ENCODE measurements around the gene EIF2D. TPM values are rescaled to one million over a fixed set of nuclear protein-coding genes. Genes with fewer than 3 reads are reported as not detected.

The EIF2D gene
- total and polyA plus RNA-seq, 7 donors = 21.4 to 41.8 (median 35.7) TPM

- no peaks in the 10 kb centered on the region for H3K27me3 ChIP-seq (ENCODE audit: insufficient read depth in 3 of 3, low read length in 2 of 3)
- TF ChIP-seq, protein P1, sequence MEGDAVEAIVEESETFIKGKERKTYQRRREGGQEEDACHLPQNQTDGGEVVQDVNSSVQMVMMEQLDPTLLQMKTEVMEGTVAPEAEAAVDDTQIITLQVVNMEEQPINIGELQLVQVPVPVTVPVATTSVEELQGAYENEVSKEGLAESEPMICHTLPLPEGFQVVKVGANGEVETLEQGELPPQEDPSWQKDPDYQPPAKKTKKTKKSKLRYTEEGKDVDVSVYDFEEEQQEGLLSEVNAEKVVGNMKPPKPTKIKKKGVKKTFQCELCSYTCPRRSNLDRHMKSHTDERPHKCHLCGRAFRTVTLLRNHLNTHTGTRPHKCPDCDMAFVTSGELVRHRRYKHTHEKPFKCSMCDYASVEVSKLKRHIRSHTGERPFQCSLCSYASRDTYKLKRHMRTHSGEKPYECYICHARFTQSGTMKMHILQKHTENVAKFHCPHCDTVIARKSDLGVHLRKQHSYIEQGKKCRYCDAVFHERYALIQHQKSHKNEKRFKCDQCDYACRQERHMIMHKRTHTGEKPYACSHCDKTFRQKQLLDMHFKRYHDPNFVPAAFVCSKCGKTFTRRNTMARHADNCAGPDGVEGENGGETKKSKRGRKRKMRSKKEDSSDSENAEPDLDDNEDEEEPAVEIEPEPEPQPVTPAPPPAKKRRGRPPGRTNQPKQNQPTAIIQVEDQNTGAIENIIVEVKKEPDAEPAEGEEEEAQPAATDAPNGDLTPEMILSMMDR (IDR thresholded peaks at IDR 0.05) = no peak
- H3K9me3 ChIP-seq = no peaks in the 10 kb centered on the region
- no peak overlapping the region for H3K27ac ChIP-seq
- no peaks in the 10 kb centered on the region for H3K4me1 ChIP-seq
- DNase-seq (no peak), ATAC-seq (peak; percentile 71 to 79 (median 78))
- H3K36me3 ChIP-seq (ENCODE audit: insufficient read depth in 1 of 2, low read depth in 1 of 2) = no peaks in the 10 kb centered on the region
- H3K4me3 ChIP-seq = no peak overlapping the region
- 53 to 76% (median 62%) methylated on average over 4 of the region's 4 CpGs for WGBS, 3 donors
- intact Hi-C loops (cut with DNase I) = no loop called here
These were observed 38.9 kb downstream of the EIF2D start for GRCh38 chr1:206573319-206573718.

GRCh38 chr1:206572835-206573234 is 39.4 kb downstream of the EIF2D start:
- no peaks in the 10 kb centered on the region for H3K27me3 ChIP-seq (ENCODE audit: insufficient read depth in 3 of 3, low read length in 2 of 3)
- H3K36me3 ChIP-seq (ENCODE audit: insufficient read depth in 1 of 2, low read depth in 1 of 2) = no peaks in the 10 kb centered on the region
- H3K4me3 ChIP-seq = no peak overlapping the region
- H3K4me1 ChIP-seq = no peaks in the 10 kb centered on the region
- TF ChIP-seq, protein P1 (IDR thresholded peaks at IDR 0.05) = no peak
- no peak for ATAC-seq
- DNase-seq = no peak
- no peaks in the 10 kb centered on the region for H3K9me3 ChIP-seq
- no peak overlapping the region for H3K27ac ChIP-seq
- whole genome bisulfite sequencing, 3 donors = 94 to 97% (median 95%) methylated on average over 4 of the region's 4 CpGs
- intact Hi-C loops (cut with DNase I) = no loop called here

GRCh38 chr1:206570529-206570928 is 41.7 kb downstream of the EIF2D start:
- intact Hi-C loops (cut with DNase I) = no loop called here

GRCh38 chr1:206569556-206569955 is 42.7 kb downstream of the EIF2D start:
- 89 to 96% (median 89%) methylated on average over 4 of the region's 4 CpGs for WGBS, 3 donors
- H3K27ac ChIP-seq = no peak overlapping the region
- intact Hi-C loops (cut with DNase I) = loop anchor here in 1 of 2 donors (10.0 kb wide), 1 partner anchor 1075 kb away; no protein-coding TSS in a partner anchor
- no peaks in the 10 kb centered on the region for H3K9me3 ChIP-seq
- no peaks in the 10 kb centered on the region for H3K36me3 ChIP-seq (ENCODE audit: insufficient read depth in 1 of 2, low read depth in 1 of 2)
- H3K4me1 ChIP-seq = no peaks in the 10 kb centered on the region
- DNase-seq (no peak), ATAC-seq (no peak)
- no peaks in the 10 kb centered on the region for H3K27me3 ChIP-seq (ENCODE audit: insufficient read depth in 3 of 3, low read length in 2 of 3)
- H3K4me3 ChIP-seq = no peak overlapping the region
- TF ChIP-seq, protein P1 (IDR thresholded peaks at IDR 0.05) = no peak

More at GRCh38 chr1:206570529-206570928, 41.7 kb downstream of the EIF2D start:
- 82 to 89% (median 87%) methylated on average over 3 of the region's 3 CpGs for WGBS, 3 donors
- Histone ChIP-seq H3K36me3 (ENCODE audit: insufficient read depth in 1 of 2, low read depth in 1 of 2) (no peaks in the 10 kb centered on the region), H3K4me1 (no peaks in the 10 kb centered on the region), H3K4me3 (no peak overlapping the region), H3K27me3 (ENCODE audit: insufficient read depth in 3 of 3, low read length in 2 of 3) (no peaks in the 10 kb centered on the region), H3K9me3 (no peaks in the 10 kb centered on the region), H3K27ac (no peak overlapping the region)
- TF ChIP-seq, protein P1 (IDR thresholded peaks at IDR 0.05) = no peak
- DNase-seq (no peak), ATAC-seq (no peak)

GRCh38 chr1:206568779-206569352 is 43.4 kb downstream of the EIF2D start:
- intact Hi-C loops (cut with DNase I) = loop anchor here in 1 of 2 donors (10.0 kb wide), 1 partner anchor 1074 kb away; no protein-coding TSS in a partner anchor
- TF ChIP-seq, protein P1 (IDR thresholded peaks at IDR 0.05) = no peak
- no peak for ATAC-seq

More at GRCh38 chr1:206568779-206569352, 43.4 kb downstream of the EIF2D start:
- H3K27ac ChIP-seq = no peak overlapping the region
- H3K4me1 ChIP-seq = no peaks in the 10 kb centered on the region
- H3K9me3 ChIP-seq = no peaks in the 10 kb centered on the region
- H3K27me3 ChIP-seq (ENCODE audit: insufficient read depth in 3 of 3, low read length in 2 of 3) = no peaks in the 10 kb centered on the region
- no peak overlapping the region for H3K4me3 ChIP-seq
- DNase-seq = no peak
- 86 to 94% (median 92%) methylated on average over 8 of the region's 8 CpGs for WGBS, 3 donors
- H3K36me3 ChIP-seq (ENCODE audit: insufficient read depth in 1 of 2, low read depth in 1 of 2) = no peaks in the 10 kb centered on the region
